IMR-90 (cell line): ENCODE measurements around the gene GOLT1A. TPM values are rescaled to one million over a fixed set of nuclear protein-coding genes. Genes with fewer than 3 reads are reported as not detected.

ENCODE experiments used
- ATAC-seq: fragments of 200-7000 bp; cut with Tn5 transposase; 2 replicates; pipeline ENCODE4 v1.9.1; 2020; ENCODE audit warnings: low read depth, mild to moderate bottlenecking, moderate library complexity
- BruUV-seq: library from RNA; stranded (reverse); fragments of 400-500 nt; replicated peaks from 2 replicates; lab custom pipeline; 2021; lab: Mats Ljungman, UMichigan
- CTCF ChIA-PET: fragments of 300-600 bp; formaldehyde crosslinking; extraction: SDS; loops from one replicate; lab custom pipeline; 2021; ENCODE audit warnings: antibody characterized with exemption; lab: Yijun Ruan, JAX
- POLR2A ChIA-PET: fragments of 300-600 bp; sonication (Branson Sonifier 250); formaldehyde crosslinking; loops from one replicate; lab custom pipeline; 2022; ENCODE audit warnings: antibody characterized with exemption; ENCODE audit not compliant: unreplicated experiment; lab: Charles Lee
- DNase-seq: peaks from one replicate; pipeline ENCODE4 v3.0.0; 2013
- H2AFZ ChIP-seq: replicated peaks from 2 replicates; pipeline ENCODE3; 2013; ENCODE audit warnings: low read length, mild to moderate bottlenecking; ENCODE audit not compliant: poor library complexity
- H2AK5ac ChIP-seq: 2 replicates; pipeline ENCODE4 v1.6.1; 2013; ENCODE audit warnings: low read depth, low read length, inconsistent platforms
- H2AK9ac ChIP-seq: replicated peaks from 2 replicates; pipeline ENCODE3; 2013; ENCODE audit warnings: mild to moderate bottlenecking, low read depth, low read length, moderate library complexity; ENCODE audit not compliant: poor library complexity
- H2BK120ac ChIP-seq: 2 replicates; pipeline ENCODE4 v1.6.1; 2013; ENCODE audit warnings: low read depth, low read length, inconsistent platforms
- H2BK15ac ChIP-seq: 3 replicates; pipeline ENCODE4 v1.6.1; 2013; ENCODE audit warnings: low read depth, low read length, inconsistent platforms
- H2BK20ac ChIP-seq: 2 replicates; pipeline ENCODE4 v1.6.1; 2013; ENCODE audit warnings: low read depth, mild to moderate bottlenecking, inconsistent platforms, low read length, moderate library complexity
- H2BK5ac ChIP-seq: 2 replicates; pipeline ENCODE4 v1.6.1; 2013; ENCODE audit warnings: mild to moderate bottlenecking, low read depth, low read length, inconsistent platforms; ENCODE audit not compliant: poor library complexity, severe bottlenecking
- H3K14ac ChIP-seq: replicated peaks from 2 replicates; pipeline ENCODE4 v1.6.1; 2013; ENCODE audit warnings: low read depth, low read length, inconsistent platforms
- H3K18ac ChIP-seq: 2 replicates; pipeline ENCODE4 v1.6.1; 2013; ENCODE audit warnings: low read depth, low read length, control low read depth
- H3K23ac ChIP-seq: 2 replicates; pipeline ENCODE4 v1.6.1; 2013; ENCODE audit warnings: low read depth, low read length, inconsistent platforms
- H3K27ac ChIP-seq: 2 replicates; pipeline ENCODE4 v1.5.1; 2013; ENCODE audit warnings: mild to moderate bottlenecking, control low read depth, low read length; ENCODE audit not compliant: insufficient read depth
- H3K27me3 ChIP-seq: 2 replicates; pipeline ENCODE4 v1.6.1; 2013; ENCODE audit warnings: low read length; ENCODE audit not compliant: control insufficient read depth, insufficient read depth
- H3K36me3 ChIP-seq: 2 replicates; pipeline ENCODE4 v1.6.1; 2013; ENCODE audit warnings: low read length, mixed read lengths; ENCODE audit not compliant: control insufficient read depth, insufficient read depth
- H3K4ac ChIP-seq: 2 replicates; pipeline ENCODE4 v1.6.1; 2013; ENCODE audit warnings: low read depth, low read length, inconsistent platforms
- H3K4me1 ChIP-seq: 2 replicates; pipeline ENCODE4 v1.6.1; 2013; ENCODE audit warnings: low read length, mixed read lengths; ENCODE audit not compliant: control insufficient read depth, insufficient read depth
- H3K4me2 ChIP-seq: 2 replicates; pipeline ENCODE4 v1.6.1; 2013; ENCODE audit warnings: low read depth, mild to moderate bottlenecking, control low read depth, low read length, moderate library complexity
- H3K4me3 ChIP-seq: 2 replicates; pipeline ENCODE4 v1.5.1; 2013; ENCODE audit warnings: low read depth, mild to moderate bottlenecking, control low read depth, low read length, moderate library complexity; ENCODE audit not compliant: insufficient read depth
- H3K56ac ChIP-seq: 2 replicates; pipeline ENCODE4 v1.6.1; 2013; ENCODE audit warnings: low read length, inconsistent platforms; ENCODE audit not compliant: insufficient read depth; ENCODE audit errors: extremely low read depth
- H3K79me1 ChIP-seq, 2 experiments: 2 replicates each; pipeline ENCODE4 v1.6.1; 2013; ENCODE audit warnings: low read length in 2 of 2, inconsistent platforms in 1 of 2, low read depth in 1 of 2
- H3K9ac ChIP-seq: 2 replicates; pipeline ENCODE4 v1.6.1; 2013; ENCODE audit warnings: low read depth, low read length, control low read depth
- H3K9me1 ChIP-seq: 2 replicates; pipeline ENCODE4 v1.6.1; 2013; ENCODE audit warnings: low read length, inconsistent platforms; ENCODE audit not compliant: insufficient read depth
- H3K9me3 ChIP-seq: 2 replicates; pipeline ENCODE4 v1.6.1; 2013; ENCODE audit warnings: low read length; ENCODE audit not compliant: control insufficient read depth, insufficient read depth
- H4K20me1 ChIP-seq: 2 replicates; pipeline ENCODE4 v1.6.1; 2013; ENCODE audit warnings: low read length, inconsistent platforms; ENCODE audit not compliant: insufficient read depth
- H4K5ac ChIP-seq: 2 replicates; pipeline ENCODE4 v1.6.1; 2013; ENCODE audit warnings: mild to moderate bottlenecking, low read depth, low read length, control low read depth
- H4K8ac ChIP-seq, 2 experiments: 2 replicates each; pipeline ENCODE4 v1.6.1; 2013; ENCODE audit warnings: low read depth in 2 of 2, low read length in 2 of 2, control low read depth in 1 of 2, inconsistent platforms in 1 of 2
- H4K91ac ChIP-seq: 2 replicates; pipeline ENCODE4 v1.6.1; 2013; ENCODE audit warnings: low read depth, low read length, inconsistent platforms; ENCODE audit not compliant: insufficient read depth
- BHLHE40 ChIP-seq: fragments of 150-350 bp; IDR thresholded peaks from 2 replicates; pipeline ENCODE4 v1.6.1; 2016; ENCODE audit warnings: mild to moderate bottlenecking, low read depth, low read length
- CEBPB ChIP-seq: IDR thresholded peaks from 2 replicates; pipeline ENCODE4 v1.6.1; 2012; ENCODE audit warnings: low read depth, low read length, improper control_type of control experiment
- CHD1 ChIP-seq: IDR thresholded peaks from 2 replicates; pipeline ENCODE4 v1.6.1; 2012; ENCODE audit warnings: low read depth, low read length, improper control_type of control experiment
- FOS ChIP-seq: fragments of 150-350 bp; IDR thresholded peaks from 2 replicates; pipeline ENCODE4 v1.6.1; 2016; ENCODE audit warnings: low read depth, low read length
- MAFK ChIP-seq: IDR thresholded peaks from 2 replicates; pipeline ENCODE4 v1.6.1; 2012; ENCODE audit warnings: low read depth, low read length, improper control_type of control experiment
- MAZ ChIP-seq: IDR thresholded peaks from 2 replicates; pipeline ENCODE4 v1.6.1; 2012; ENCODE audit warnings: low read depth, mild to moderate bottlenecking, low read length, improper control_type of control experiment, moderate library complexity, borderline replicate concordance
- MXI1 ChIP-seq: IDR thresholded peaks from 2 replicates; pipeline ENCODE4 v1.6.1; 2012; ENCODE audit warnings: low read depth, mild to moderate bottlenecking, low read length, moderate library complexity, borderline replicate concordance
- NFE2L2 ChIP-seq: fragments of 150-350 bp; IDR thresholded peaks from 2 replicates; pipeline ENCODE4 v1.6.1; 2016; ENCODE audit warnings: low read depth, mild to moderate bottlenecking, low read length
- POLR2A ChIP-seq: IDR thresholded peaks from 2 replicates; pipeline ENCODE4 v1.6.1; 2012; ENCODE audit warnings: mild to moderate bottlenecking, low read depth, low read length
- RAD21 ChIP-seq: IDR thresholded peaks from 2 replicates; pipeline ENCODE4 v1.6.1; 2012; ENCODE audit warnings: low read length, improper control_type of control experiment
- RCOR1 ChIP-seq: IDR thresholded peaks from 2 replicates; pipeline ENCODE4 v1.6.1; 2012; ENCODE audit warnings: mild to moderate bottlenecking, low read length, improper control_type of control experiment; ENCODE audit not compliant: insufficient replicate concordance
- RFX5 ChIP-seq: IDR thresholded peaks from 2 replicates; pipeline ENCODE4 v1.8.0; 2012; ENCODE audit warnings: low read depth, mild to moderate bottlenecking, low read length, moderate library complexity
- SMC3 ChIP-seq: fragments of 150-350 bp; IDR thresholded peaks from 2 replicates; pipeline ENCODE4 v1.6.1; 2016; ENCODE audit warnings: low read depth, mild to moderate bottlenecking, antibody characterized with exemption, low read length, moderate library complexity
- WGBS, 2 experiments: methylation state at CpG; one replicate each; pipeline versions ENCODE4 v1.1.5 to v1.1.7; 2013; ENCODE audit warnings: missing lambda C conversion rate in 2 of 2; ENCODE audit not compliant: insufficient read length in 1 of 2; ENCODE audit errors: extremely low coverage in 2 of 2; 5-methylcytosine and 5-hydroxymethylcytosine counted together
- dilution Hi-C: fragments of 300-500 bp; cut with HindIII; formaldehyde crosslinking; loops from one replicate; pipeline ENCODE4 v1.14.3; 2018; ENCODE audit warnings: low sequenced_read_pairs; ENCODE audit not compliant: unreplicated experiment
- in situ Hi-C: fragments of 300-500 bp; cut with MboI; formaldehyde crosslinking; loops from 3 replicates; pipeline ENCODE4 v1.14.3; 2019; ENCODE audit warnings: low sequenced_read_pairs, inconsistent platforms, mixed read lengths
- intact Hi-C: fragments of 100-400 bp; cut with micrococcal nuclease; formaldehyde crosslinking; loops from 2 replicates; pipeline ENCODE4 v1.10.0; 2022
- polyA plus RNA-seq, 3 experiments: library from polyadenylated mRNA; depleted of rRNA; stranded (reverse); fragments of >200 nt; gene quantifications; 2 replicates each; pipeline ENCODE4 v1.2.3, GENCODE V29; 2012; ENCODE audit warnings: low replicate concordance in 1 of 3
- total RNA-seq: library from RNA; depleted of rRNA; stranded (reverse); fragments of >200 nt; gene quantifications from 2 replicates; pipeline ENCODE4 v1.2.3, GENCODE V29; 2012
- TF ChIP-seq, protein P1 (sequence below): fragments of 150-350 bp; IDR thresholded peaks from 2 replicates; pipeline ENCODE4 v1.6.1; 2016; ENCODE audit warnings: low read depth, mild to moderate bottlenecking, low read length, moderate library complexity, borderline replicate concordance
- TF ChIP-seq, protein P2 (sequence below): conservative IDR thresholded peaks from 2 replicates; pipeline ENCODE4 v1.5.1; 2012; ENCODE audit warnings: mild to moderate bottlenecking, low read depth, low read length, improper control_type of control experiment

GOLT1A gene
- total and polyA plus RNA-seq, 2 of the 4 experiments (the other 2 are of a cell fraction) = 0.32 TPM; not detected in 1

DNA sequence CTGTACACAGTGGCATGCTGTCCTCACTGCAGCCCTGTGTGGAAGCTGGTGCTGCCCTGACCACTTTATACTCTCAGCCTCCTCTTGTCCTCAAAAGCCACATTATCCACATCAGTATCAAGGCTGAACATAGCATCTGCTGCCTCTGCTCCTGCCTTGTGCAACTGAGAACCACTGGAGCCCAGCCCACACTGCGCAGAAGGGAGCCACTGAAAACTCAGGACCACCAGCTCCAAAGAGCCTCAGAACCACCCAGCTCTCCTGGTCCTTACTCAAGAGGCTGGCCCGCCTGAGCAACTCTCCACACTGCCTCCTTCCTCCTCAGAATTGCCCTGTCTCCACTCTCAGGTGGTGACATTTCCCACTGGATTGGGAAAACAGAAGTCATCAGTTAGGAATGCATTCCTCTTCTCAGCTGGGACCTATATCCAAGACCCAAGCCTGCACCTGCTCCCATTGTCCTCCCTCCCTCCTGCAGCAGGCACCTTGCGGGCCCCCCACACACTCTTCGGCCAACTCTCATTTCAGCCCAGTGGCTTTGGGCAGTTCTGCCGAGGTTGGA lies 10.5 kb downstream of the GOLT1A start (continued):
- no peak for TF ChIP-seq NFE2L2

DNA sequence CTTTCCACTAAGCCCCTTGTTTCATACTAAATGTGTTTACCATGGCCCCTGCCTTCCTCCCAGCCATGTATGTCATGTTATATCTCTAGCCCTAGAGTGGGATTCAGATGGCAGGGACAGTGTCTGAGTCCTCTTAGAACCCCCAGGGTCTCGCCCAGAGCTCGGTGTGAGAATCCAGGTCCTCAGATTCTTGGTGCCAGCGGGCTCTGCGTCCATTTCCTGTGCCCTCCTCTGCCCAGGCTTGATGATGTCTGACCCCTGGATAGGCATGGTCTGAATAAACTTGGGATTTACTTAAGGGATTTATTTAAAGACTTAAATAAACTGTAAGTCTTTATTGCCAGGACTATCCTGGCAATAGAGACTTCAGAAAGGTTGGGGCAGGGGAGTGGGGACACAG lies 11.3 kb downstream of the GOLT1A start:
- Histone ChIP-seq H3K27ac (no peak overlapping the region), H2AK5ac (peak overlapping the region; percentile 91), H3K4me2 (no peak overlapping the region), H4K5ac (no peak overlapping the region; the same call in 1 of the 2 replicates), H2AK9ac (no peak overlapping the region), H3K4ac (peak overlapping the region; percentile 63; the same call in 1 of the 2 replicates), H3K9me3 (no peaks in the 10 kb centered on the region), H3K9me1 (peaks cover 28% of the 10 kb centered on the region), H4K91ac (0 out of 2 replicates have a peak overlapping the region, but pooled peaks have one; percentile 0), H3K27me3 (no peaks in the 10 kb centered on the region), H3K18ac (no peak overlapping the region; the same call in 1 of the 2 replicates), H2BK15ac (peak overlapping the region; percentile 57; the same call in 2 of the 3 replicates), H2BK5ac (no peak overlapping the region), H2BK120ac (peak overlapping the region; percentile 90), H3K23ac (no peak overlapping the region), H2AFZ (no peak overlapping the region), H3K9ac (no peak overlapping the region), H2BK20ac (peak overlapping the region; percentile 86), H3K14ac (0 out of 2 replicates have a peak overlapping the region, but pooled peaks have one; percentile 44), H3K4me1 (peaks cover 17% of the 10 kb centered on the region), H3K79me1 (peaks cover 0 to 8% of the 10 kb centered on the region in 2 experiments; a peak in 1 of 4 replicates), H3K36me3 (no peaks in the 10 kb centered on the region), H3K4me3 (no peak overlapping the region), H4K8ac (peak overlapping the region in 1 of 2 experiments; percentile 23; a peak in 1 of 4 replicates), H3K56ac (no peak overlapping the region), H4K20me1 (no peaks in the 10 kb centered on the region)
- dilution Hi-C loops = no loop called here
- in situ Hi-C loops = no loop called here
- WGBS, 2 experiments = 100% methylated on average over 2 of the region's 4 CpGs; no CpG with 5 or more reads in 1 of the 2 experiments
- ChIA-PET CTCF (no interaction called here), POLR2A (no interaction called here)
- intact Hi-C loops = no loop called here
- no peak for DNase-seq
- BruUV-seq = no TSS peak
- no peak for ATAC-seq
- TF ChIP-seq NFE2L2 (no peak), POLR2A (no peak), BHLHE40 (no peak), RCOR1 (no peak), MXI1 (no peak), FOS (no peak), SMC3 (no peak), RFX5 (no peak), RAD21 (no peak), MAFK (no peak), CEBPB (no peak), CHD1 (no peak), MAZ (no peak)
- TF ChIP-seq, protein P1, sequence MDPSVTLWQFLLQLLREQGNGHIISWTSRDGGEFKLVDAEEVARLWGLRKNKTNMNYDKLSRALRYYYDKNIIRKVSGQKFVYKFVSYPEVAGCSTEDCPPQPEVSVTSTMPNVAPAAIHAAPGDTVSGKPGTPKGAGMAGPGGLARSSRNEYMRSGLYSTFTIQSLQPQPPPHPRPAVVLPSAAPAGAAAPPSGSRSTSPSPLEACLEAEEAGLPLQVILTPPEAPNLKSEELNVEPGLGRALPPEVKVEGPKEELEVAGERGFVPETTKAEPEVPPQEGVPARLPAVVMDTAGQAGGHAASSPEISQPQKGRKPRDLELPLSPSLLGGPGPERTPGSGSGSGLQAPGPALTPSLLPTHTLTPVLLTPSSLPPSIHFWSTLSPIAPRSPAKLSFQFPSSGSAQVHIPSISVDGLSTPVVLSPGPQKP = no peak
- TF ChIP-seq, protein P2, sequence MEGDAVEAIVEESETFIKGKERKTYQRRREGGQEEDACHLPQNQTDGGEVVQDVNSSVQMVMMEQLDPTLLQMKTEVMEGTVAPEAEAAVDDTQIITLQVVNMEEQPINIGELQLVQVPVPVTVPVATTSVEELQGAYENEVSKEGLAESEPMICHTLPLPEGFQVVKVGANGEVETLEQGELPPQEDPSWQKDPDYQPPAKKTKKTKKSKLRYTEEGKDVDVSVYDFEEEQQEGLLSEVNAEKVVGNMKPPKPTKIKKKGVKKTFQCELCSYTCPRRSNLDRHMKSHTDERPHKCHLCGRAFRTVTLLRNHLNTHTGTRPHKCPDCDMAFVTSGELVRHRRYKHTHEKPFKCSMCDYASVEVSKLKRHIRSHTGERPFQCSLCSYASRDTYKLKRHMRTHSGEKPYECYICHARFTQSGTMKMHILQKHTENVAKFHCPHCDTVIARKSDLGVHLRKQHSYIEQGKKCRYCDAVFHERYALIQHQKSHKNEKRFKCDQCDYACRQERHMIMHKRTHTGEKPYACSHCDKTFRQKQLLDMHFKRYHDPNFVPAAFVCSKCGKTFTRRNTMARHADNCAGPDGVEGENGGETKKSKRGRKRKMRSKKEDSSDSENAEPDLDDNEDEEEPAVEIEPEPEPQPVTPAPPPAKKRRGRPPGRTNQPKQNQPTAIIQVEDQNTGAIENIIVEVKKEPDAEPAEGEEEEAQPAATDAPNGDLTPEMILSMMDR = no peak
